HG03571 (cell line): ENCODE data around the gene PF4V1.

Source experiments
- ATAC-seq: cut with Tn5 transposase; IDR thresholded peaks from one replicate; pipeline ENCODE4 v1.9.1; 2021; ENCODE audit not compliant: unreplicated experiment

The PF4V1 gene

DNA sequence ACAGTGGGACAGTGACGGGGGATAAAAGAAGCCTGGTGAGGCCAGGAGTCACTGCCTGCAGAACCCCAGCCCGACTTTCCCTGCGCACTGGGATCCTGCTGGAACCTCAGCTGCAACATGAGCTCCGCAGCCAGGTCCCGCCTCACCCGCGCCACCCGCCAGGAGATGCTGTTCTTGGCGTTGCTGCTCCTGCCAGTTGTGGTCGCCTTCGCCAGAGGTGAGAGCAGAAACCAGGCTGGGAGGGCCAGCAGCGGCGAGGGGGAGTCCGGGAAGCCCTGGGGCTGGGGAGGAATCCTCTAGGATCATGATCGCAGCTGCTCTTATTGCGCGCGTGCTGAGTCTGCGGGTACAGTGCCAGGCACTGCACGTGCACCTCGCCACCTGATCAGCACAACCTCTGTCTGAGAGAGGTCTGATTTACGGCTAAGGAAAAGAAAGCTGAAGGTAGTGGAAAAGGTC, at the start of gene PF4V1:
Gene PF4V1, plus strand, starts transcription at position 51 of the 459 bp plus-strand sequence. Its CDS starts 67 bp downstream, at position 118.
- no peak for ATAC-seq

- ATAC-seq = no peak
Measured at GRCh38 chr4:73810191-73810590, 42.9 kb upstream of the PF4V1 start.

DNA sequence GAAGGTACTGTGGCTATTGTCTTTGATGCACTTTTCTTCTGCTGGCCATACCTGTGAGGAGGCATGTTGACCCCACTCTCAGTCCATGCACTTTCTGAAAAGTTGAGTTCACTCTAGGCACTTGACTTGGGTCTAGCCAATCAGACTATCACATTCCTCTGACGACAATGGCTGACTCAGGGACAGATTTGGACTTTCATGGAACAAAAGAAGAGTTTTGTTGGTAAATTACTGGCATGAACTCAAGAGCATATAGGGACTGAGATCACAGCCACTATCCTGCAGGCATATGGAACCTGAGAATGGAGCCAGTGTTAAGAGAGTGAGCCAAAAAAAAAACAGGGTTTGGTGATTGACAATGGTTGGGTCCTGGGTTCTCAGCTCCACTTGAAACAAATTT, 41.3 kb upstream of the PF4V1 start:
- no peak for ATAC-seq

DNA sequence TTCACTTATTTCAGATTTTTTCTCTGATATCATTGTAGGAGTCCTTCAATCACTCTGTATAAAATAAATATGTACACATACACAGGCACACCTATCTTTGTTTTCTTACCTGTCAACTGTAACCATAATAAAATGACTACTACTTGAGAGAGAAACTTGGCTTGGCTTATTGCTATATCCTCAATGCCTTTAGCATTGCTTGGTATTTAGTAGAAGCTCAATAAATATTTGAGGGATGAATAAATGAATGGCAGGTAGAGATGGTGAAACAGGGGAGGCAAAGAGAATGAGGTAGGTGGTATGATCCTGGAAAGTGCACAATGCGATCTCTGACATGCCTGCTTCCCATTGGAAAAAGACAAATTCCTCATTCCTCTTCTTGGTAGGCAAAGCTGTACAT, 38.4 kb upstream of the PF4V1 start:
- ATAC-seq = no peak

DNA sequence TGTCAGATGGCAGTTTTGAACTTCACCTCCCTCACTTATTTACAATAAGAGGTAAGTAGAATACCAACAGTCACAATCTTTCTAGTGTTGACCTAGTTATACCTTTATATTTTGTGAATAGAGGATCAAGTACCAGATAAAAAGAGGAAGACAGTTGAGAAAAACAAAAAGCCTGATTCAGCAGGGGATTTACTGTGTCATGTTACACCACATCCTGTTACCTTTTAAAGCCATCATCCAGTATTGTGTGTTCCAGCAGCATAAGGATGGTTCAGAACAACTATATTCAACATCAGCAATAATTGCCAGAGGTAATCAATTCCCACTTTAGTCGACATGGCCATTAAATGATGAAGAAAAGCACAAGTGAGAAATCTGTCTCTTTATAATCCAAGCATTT, 38.0 kb upstream of the PF4V1 start:
- ATAC-seq = no peak

- ATAC-seq = no peak
Measured at GRCh38 chr4:73816814-73817213, 36.3 kb upstream of the PF4V1 start.

GRCh38 chr4:73817341-73817740, 35.8 kb upstream of the PF4V1 start:
- no peak for ATAC-seq

DNA sequence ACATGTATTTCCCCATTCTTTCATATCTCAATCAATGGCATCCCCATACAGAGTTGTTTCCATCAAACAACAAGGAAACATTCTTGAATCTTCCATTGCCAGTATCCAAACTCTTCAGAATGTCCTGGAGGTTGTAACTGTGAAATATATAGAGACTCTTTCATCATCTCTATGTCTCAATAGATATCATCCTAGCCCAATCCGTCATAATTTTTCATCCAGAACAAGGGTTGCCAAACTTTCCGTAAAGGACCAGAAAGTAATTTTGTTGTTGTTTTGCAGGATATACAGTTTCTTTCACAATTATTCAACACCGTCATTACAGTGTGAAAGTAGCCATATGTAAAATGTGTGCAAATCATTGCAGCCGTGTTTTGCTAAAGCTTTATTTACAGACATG, 31.8 kb upstream of the PF4V1 start:
- ATAC-seq = no peak

DNA sequence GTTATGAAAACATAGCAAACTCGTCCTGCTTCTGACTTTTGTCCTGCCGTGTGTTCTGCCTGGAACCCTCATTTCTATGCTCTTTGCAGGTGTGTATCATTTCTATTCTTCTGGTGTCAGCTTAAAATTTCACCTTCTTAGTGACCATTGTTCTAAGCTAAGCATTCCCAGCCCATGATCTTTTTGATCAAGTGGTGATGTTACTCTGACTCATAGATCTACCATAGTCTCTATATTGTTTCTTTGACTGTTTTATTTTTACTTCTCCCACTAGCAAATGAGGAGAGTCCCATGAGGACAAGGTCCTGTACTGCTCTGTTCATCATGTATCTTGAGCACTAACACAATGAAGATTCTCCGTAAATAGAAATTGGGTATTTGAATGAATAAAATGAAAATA, 30.7 kb upstream of the PF4V1 start:
- no peak for ATAC-seq

- no peak for ATAC-seq
Measured at GRCh38 chr4:73822812-73823504, 30.1 kb upstream of the PF4V1 start.

DNA sequence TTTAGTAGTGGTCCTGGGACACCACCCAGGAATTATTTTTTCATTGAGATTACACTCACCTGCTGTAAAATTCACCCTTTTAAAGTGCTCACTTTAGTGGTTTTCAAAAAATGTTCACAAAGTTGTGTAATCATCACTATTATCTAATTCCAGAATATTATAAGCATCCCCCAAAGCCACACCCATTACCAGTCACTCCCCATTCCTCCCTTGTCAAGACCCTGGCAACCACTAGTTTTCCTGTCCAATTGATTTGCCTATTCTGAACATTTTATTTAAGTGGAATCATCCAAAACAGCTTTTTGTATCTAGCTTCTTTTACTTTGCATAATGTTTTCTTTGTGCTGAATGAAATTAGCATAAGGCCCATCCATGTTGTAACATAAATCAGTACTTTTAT, 29.3 kb upstream of the PF4V1 start:
- no peak for ATAC-seq

- ATAC-seq = no peak
Measured at GRCh38 chr4:73828956-73829355, 24.1 kb upstream of the PF4V1 start.

DNA sequence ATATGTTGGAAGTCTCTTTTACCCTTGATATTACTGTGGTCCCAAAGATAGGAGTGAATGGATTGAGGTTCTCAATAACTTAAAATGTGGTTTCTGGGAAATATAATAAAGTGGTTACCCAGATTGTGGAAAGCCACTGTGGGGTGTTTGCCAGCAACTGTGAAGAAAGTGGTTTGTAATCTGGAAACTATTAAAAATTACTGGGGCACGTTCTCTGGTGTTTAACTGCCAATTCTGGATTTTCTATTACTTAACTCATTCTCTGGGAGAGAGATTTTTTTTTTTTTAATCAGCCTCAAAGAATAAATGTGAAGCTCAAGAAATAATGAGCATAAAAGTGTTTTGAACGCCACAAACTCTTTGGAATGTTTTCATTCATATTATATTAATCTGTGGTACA, 21.5 kb upstream of the PF4V1 start:
- no peak for ATAC-seq

GRCh38 chr4:73832651-73833237, 20.4 kb upstream of the PF4V1 start:
- ATAC-seq = no peak

- no peak for ATAC-seq
Measured at GRCh38 chr4:73836373-73837279, 16.5 kb upstream of the PF4V1 start, which contains the start of gene CXCL6. CXCL6 (plus strand) TSS chr4:73836678; CDS start chr4:73836751, 73 bp downstream.

DNA sequence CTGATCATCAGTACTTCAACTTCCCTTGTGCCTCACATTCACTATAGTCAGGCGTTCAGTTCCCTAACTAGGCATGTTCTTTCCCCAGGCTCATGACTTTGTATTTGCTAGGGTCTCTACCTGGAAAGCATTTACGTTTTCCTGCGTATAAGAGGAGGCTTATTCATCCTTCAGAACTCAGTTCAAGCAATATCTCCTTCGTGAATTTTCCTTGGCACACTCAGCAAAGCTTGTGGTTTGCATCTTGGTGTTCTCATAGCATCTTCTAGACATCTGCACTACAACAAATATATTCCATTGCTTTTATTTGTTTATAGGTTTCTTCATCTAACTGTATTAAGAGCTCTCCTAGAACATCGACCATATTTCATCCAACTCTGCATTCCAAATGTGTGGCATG, 14.0 kb upstream of the PF4V1 start:
- no peak for ATAC-seq

GRCh38 chr4:73839715-73840114, 13.4 kb upstream of the PF4V1 start:
- no peak for ATAC-seq

GRCh38 chr4:73841243-73841925, 11.7 kb upstream of the PF4V1 start:
- no peak for ATAC-seq

DNA sequence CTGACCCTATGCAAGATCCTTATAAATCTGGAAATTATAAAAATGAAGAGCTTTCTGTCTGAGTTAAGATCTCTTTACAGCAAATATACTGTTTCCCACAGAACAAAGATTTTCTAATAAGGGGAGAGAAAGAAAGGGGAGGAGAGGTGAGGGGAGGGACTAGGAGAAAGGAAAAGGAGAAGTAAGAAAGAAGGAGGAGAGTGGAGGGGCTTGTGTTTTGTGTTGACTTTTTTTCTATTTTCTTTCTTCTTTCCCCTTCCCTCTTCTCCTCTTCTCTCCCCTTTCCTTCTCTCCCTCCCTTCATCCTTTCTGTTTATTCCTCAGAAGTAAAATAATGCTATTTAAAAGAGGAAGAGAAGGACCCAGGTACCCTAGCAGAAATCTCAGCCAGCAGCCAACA, 10.4 kb upstream of the PF4V1 start:
- no peak for ATAC-seq

GRCh38 chr4:73843369-73843768, 9.7 kb upstream of the PF4V1 start:
- ATAC-seq = no peak

- ATAC-seq = no peak
Measured at GRCh38 chr4:73844345-73844744, 8.8 kb upstream of the PF4V1 start.
